OCI-LY7 (cell line): Measurements from ENCODE around the gene NTM. TPM values are rescaled to one million over a fixed set of nuclear protein-coding genes. Genes with fewer than 3 reads are reported as not detected.

Experiments
- BruUV-seq: library from RNA; stranded (reverse); fragments of 400-500 nt; replicated peaks from 2 replicates; lab custom pipeline; 2021; lab: Mats Ljungman, UMichigan
- CTCF ChIA-PET: fragments of 300-600 bp; sonication (Branson Sonifier 250); formaldehyde crosslinking; loops from one replicate; lab custom pipeline; 2022; ENCODE audit warnings: antibody characterized with exemption; ENCODE audit not compliant: unreplicated experiment; lab: Charles Lee
- POLR2A ChIA-PET: fragments of 300-600 bp; sonication (Branson Sonifier 250); formaldehyde crosslinking; loops from one replicate; lab custom pipeline; 2022; ENCODE audit warnings: antibody characterized with exemption; lab: Charles Lee
- DNase-seq: peaks from one replicate; pipeline ENCODE4 v3.0.0-alpha.2; 2015; ENCODE audit warnings: low spot score
- H2AFZ ChIP-seq: fragments of 200-600 bp; sonication (generic), shearing (Covaris generic); 2 replicates; pipeline ENCODE4 v1.6.1; 2014; ENCODE audit warnings: mild to moderate bottlenecking, antibody characterized with exemption, low read length, moderate library complexity
- H3K27ac ChIP-seq: fragments of 200-600 bp; sonication (generic); 2 replicates; pipeline ENCODE4 v1.5.1; 2014; ENCODE audit warnings: mixed run types, low read depth, mild to moderate bottlenecking, moderate library complexity, low read length, inconsistent platforms; ENCODE audit not compliant: poor library complexity, severe bottlenecking
- H3K36me3 ChIP-seq: fragments of 200-600 bp; sonication (generic); 2 replicates; pipeline ENCODE4 v1.6.1; 2014; ENCODE audit warnings: mild to moderate bottlenecking, antibody characterized with exemption, low read length, moderate library complexity, mixed read lengths; ENCODE audit not compliant: insufficient read depth
- H3K4me1 ChIP-seq: fragments of 200-600 bp; sonication (generic); 2 replicates; pipeline ENCODE4 v1.5.1; 2014; ENCODE audit warnings: mild to moderate bottlenecking, low read length; ENCODE audit not compliant: insufficient read depth, poor library complexity, severe bottlenecking
- H3K4me2 ChIP-seq: fragments of 200-600 bp; sonication (generic); 2 replicates; pipeline ENCODE4 v1.6.1; 2014; ENCODE audit warnings: mild to moderate bottlenecking, low read length
- H3K4me3 ChIP-seq: fragments of 200-600 bp; sonication (generic); 2 replicates; pipeline ENCODE4 v1.5.1; 2014; ENCODE audit warnings: mild to moderate bottlenecking, low read depth, low read length; ENCODE audit not compliant: poor library complexity, severe bottlenecking
- H3K79me2 ChIP-seq: fragments of 200-600 bp; sonication (generic); 2 replicates; pipeline ENCODE4 v1.6.1; 2016; ENCODE audit warnings: low read depth, mild to moderate bottlenecking, low read length, moderate library complexity, mixed read lengths; ENCODE audit not compliant: insufficient read depth
- H3K9me2 ChIP-seq: fragments of 200-600 bp; sonication (generic); 2 replicates; pipeline ENCODE4 v1.6.1; 2016; ENCODE audit warnings: mild to moderate bottlenecking, low read length, mixed read lengths; ENCODE audit not compliant: insufficient read depth
- H3K9me3 ChIP-seq: fragments of 200-600 bp; sonication (generic); 2 replicates; pipeline ENCODE4 v1.6.1; 2014; ENCODE audit warnings: mild to moderate bottlenecking, mixed run types, low read length, mixed read lengths
- H4K20me1 ChIP-seq: fragments of 200-600 bp; sonication (generic); 2 replicates; pipeline ENCODE4 v1.6.1; 2014; ENCODE audit warnings: mild to moderate bottlenecking, antibody characterized with exemption, low read length, moderate library complexity, mixed read lengths; ENCODE audit not compliant: insufficient read depth
- EZH2phosphoT487 ChIP-seq: fragments of 200-600 bp; sonication (generic); IDR thresholded peaks from 2 replicates; pipeline ENCODE4 v1.6.1; 2018; ENCODE audit warnings: low read depth, borderline replicate concordance, mild to moderate bottlenecking, mixed run types, antibody characterized with exemption, low read length, moderate library complexity, mixed read lengths
- intact Hi-C: fragments of 100-400 bp; cut with micrococcal nuclease; formaldehyde crosslinking; loops from one replicate; pipeline ENCODE4 v1.10.0; 2022; ENCODE audit not compliant: unreplicated experiment
- total RNA-seq, 2 experiments: library from RNA; depleted of rRNA in 1 of 2; stranded (reverse); fragments of >200 nt in 1 of 2; shearing (Covaris generic) in 1 of 2; gene quantifications; 2 replicates each; pipeline ENCODE4 v1.2.3, GENCODE V29; 2014 to 2022
- TF ChIP-seq, protein P1 (sequence below): fragments of 200-600 bp; sonication (generic); conservative IDR thresholded peaks from 2 replicates; pipeline ENCODE4 v1.5.1; 2014; ENCODE audit warnings: mild to moderate bottlenecking, antibody characterized with exemption, low read length, moderate library complexity, mixed read lengths

The NTM gene
- total RNA-seq, 2 experiments from 2014 or later, result not detected

DNA sequence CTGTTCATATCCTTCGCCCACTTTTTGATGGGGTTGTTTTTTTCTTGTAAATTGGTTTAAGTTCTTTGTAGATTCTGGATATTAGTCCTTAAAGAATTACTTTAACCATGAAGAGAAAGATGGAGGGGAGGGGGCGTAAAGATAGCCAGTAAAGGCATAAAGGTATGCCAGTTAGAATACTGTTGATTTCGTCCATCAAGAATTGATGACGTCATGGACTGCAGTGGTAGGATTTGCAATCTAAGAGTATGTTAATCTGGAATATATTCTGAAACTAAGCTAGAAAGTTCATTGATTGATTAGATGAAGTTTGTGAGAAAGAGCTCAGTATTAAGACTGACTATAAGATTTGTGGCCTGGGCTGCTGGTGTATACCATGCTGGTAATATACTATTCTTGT, 856.1 kb downstream of the NTM start:
- ChIA-PET CTCF (no interaction called here), POLR2A (no interaction called here)
- BruUV-seq, result no TSS peak
- H3K79me2 ChIP-seq, result no peaks in the 10 kb centered on the region
- no peak overlapping the region for H2AFZ ChIP-seq
- H3K4me1 ChIP-seq, result no peaks in the 10 kb centered on the region
- H3K36me3 ChIP-seq, result no peaks in the 10 kb centered on the region
- no peak for TF ChIP-seq EZH2phosphoT487
- TF ChIP-seq, protein P1, sequence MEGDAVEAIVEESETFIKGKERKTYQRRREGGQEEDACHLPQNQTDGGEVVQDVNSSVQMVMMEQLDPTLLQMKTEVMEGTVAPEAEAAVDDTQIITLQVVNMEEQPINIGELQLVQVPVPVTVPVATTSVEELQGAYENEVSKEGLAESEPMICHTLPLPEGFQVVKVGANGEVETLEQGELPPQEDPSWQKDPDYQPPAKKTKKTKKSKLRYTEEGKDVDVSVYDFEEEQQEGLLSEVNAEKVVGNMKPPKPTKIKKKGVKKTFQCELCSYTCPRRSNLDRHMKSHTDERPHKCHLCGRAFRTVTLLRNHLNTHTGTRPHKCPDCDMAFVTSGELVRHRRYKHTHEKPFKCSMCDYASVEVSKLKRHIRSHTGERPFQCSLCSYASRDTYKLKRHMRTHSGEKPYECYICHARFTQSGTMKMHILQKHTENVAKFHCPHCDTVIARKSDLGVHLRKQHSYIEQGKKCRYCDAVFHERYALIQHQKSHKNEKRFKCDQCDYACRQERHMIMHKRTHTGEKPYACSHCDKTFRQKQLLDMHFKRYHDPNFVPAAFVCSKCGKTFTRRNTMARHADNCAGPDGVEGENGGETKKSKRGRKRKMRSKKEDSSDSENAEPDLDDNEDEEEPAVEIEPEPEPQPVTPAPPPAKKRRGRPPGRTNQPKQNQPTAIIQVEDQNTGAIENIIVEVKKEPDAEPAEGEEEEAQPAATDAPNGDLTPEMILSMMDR, result no peak
- H4K20me1 ChIP-seq, result no peaks in the 10 kb centered on the region
- H3K9me2 ChIP-seq, result no peaks in the 10 kb centered on the region
- H3K27ac ChIP-seq, result no peak overlapping the region
- no peak overlapping the region for H3K4me3 ChIP-seq
- no peaks in the 10 kb centered on the region for H3K9me3 ChIP-seq
- DNase-seq, result no peak
- intact Hi-C loops, result no loop called here
- no peak overlapping the region for H3K4me2 ChIP-seq

DNA sequence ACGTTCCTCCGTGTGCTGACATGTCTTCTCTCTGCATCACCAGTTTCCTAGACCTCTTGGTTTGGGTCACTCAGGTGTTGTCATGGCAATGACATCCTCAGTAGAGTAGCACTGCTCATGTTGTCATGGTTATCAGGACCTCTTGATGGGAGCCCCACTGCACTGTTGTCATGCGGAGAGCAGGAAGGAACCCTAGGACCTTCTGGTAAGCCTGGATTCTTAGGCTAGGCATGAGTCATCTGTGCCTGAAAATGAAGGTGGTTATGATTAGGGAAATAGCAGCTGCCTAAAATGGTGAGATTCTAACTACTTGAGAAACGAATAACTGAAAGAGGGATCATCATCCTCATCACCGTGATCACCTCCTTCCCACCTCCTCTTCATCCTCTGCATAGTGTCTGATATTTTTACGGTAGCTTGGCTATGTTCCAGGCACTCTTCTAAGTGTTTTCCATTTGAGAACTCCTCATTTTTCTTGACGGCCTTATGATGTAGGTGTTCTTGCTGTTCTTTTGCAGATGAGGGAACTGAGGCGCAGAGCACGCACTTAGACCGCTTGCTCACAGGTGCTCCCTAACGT, 858.4 kb downstream of the NTM start:
- ChIA-PET CTCF (no interaction called here), POLR2A (no interaction called here)
- no peak for TF ChIP-seq EZH2phosphoT487

DNA sequence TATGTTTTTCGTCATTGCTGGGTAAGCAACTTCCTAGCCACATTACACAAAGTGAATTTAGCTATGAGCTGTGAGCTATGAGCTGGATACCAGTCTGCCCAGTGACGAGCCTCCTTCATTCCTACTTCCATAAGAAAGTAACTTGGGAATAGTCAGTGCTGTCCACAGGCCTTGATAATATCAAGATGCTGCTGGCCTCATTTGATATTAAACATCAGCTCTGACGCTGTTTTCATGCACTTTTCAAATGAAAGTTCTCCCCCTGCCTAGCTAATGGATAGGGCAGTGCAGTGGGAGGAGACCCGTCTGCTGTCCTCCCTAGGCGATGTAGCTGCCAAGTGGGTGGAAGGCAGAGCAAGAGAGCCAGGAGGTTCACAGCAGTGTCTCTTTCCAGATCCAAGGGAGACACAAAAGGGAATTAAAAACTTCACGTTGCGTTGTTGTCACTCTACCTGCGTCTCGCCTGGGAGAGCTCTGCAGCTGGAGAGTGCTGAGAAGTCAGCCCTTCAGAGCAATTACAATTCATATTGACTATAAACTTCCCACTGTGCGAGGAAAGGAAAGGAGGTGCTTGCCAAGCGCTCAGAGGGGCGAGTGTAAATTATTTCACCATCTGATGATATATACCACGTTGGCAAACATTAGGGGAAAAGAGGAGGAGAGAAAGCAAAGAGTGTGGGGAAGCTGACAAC, 861.4 kb downstream of the NTM start:
- Histone ChIP-seq H3K9me2 (no peaks in the 10 kb centered on the region), H3K4me1 (no peaks in the 10 kb centered on the region), H3K27ac (no peak overlapping the region), H3K4me2 (no peak overlapping the region), H3K4me3 (no peak overlapping the region), H3K79me2 (no peaks in the 10 kb centered on the region), H3K9me3 (no peaks in the 10 kb centered on the region), H2AFZ (no peak overlapping the region), H4K20me1 (no peaks in the 10 kb centered on the region), H3K36me3 (no peaks in the 10 kb centered on the region)
- intact Hi-C loops, result no loop called here
- BruUV-seq, result no TSS peak
- ChIA-PET CTCF (no interaction called here), POLR2A (no interaction called here)
- DNase-seq, result no peak
- TF ChIP-seq, protein P1, result no peak
- TF ChIP-seq EZH2phosphoT487, result no peak

More for the DNA sequence above, 858.4 kb downstream of the NTM start:
- BruUV-seq, result no TSS peak
- intact Hi-C loops, result no loop called here
- Histone ChIP-seq H3K4me2 (no peak overlapping the region), H3K27ac (no peak overlapping the region), H3K9me2 (no peaks in the 10 kb centered on the region), H3K4me3 (no peak overlapping the region), H2AFZ (no peak overlapping the region), H4K20me1 (no peaks in the 10 kb centered on the region), H3K4me1 (no peaks in the 10 kb centered on the region), H3K79me2 (no peaks in the 10 kb centered on the region), H3K9me3 (no peaks in the 10 kb centered on the region), H3K36me3 (no peaks in the 10 kb centered on the region)
- DNase-seq, result no peak
